Measurements from ENCODE around the gene SNUPN.

GRCh38 chr15:75622505-75622904 lies 3.0 kb downstream of the SNUPN start:
- TF ChIP-seq POLR2A (IDR thresholded peaks at IDR 0.05) (no peak), CTCF (IDR thresholded peaks at IDR 0.05) (no peak)
